ENCODE data around the gene BRWD1. TPM values are rescaled to one million over a fixed set of nuclear protein-coding genes. Genes with fewer than 3 reads are reported as not detected.

Gene BRWD1
- total RNA-seq, 2 donors from 2014 or later, result 43.2 to 83.8 TPM

GRCh38 chr21:39312112-39313041 is 1.1 kb downstream of the BRWD1 start:
- intact Hi-C loops (cut with DNase I), result loop anchor here (2.0 to 5.0 kb wide), 2 partner anchors 36 to 135 kb away; partner anchors contain the start of genes HMGN1 and LCA5L
- no peaks in the 10 kb centered on the region for H3K9me3 ChIP-seq
- H3K4me3 ChIP-seq, result peak overlapping the region; percentile 77 to 93
- H3K4me1 ChIP-seq (replicated peaks), result peaks cover 4% of the 10 kb centered on the region
- H3K27me3 ChIP-seq (replicated peaks; ENCODE audit: insufficient read depth), result no peaks in the 10 kb centered on the region
- no peaks in the 10 kb centered on the region for H3K36me3 ChIP-seq
- DNase-seq (ENCODE audit: low spot score), result peak; percentile 95
- WGBS, result 2% methylated on average over 43 of the region's 65 CpGs
- H3K27ac ChIP-seq, result peak overlapping the region; percentile 95 to 96
- TF ChIP-seq POLR2AphosphoS5 (IDR thresholded peaks at IDR 0.05) (peak; percentile 82), CTCF (IDR thresholded peaks at IDR 0.05) (no peak), POLR2A (IDR thresholded peaks at IDR 0.05) (peak; percentile 42)

GRCh38 chr21:39311164-39311563 is 2.3 kb downstream of the BRWD1 start:
- intact Hi-C loops (cut with DNase I), result loop anchor here (5.0 kb wide), 1 partner anchor 136 kb away; the partner anchor contains the start of gene LCA5L
- no peak for TF ChIP-seq POLR2A (IDR thresholded peaks at IDR 0.05)
- no peak for TF ChIP-seq CTCF (IDR thresholded peaks at IDR 0.05)
- no peak for TF ChIP-seq POLR2AphosphoS5 (IDR thresholded peaks at IDR 0.05)
- H3K4me3 ChIP-seq, result no peak overlapping the region
- no peaks in the 10 kb centered on the region for H3K36me3 ChIP-seq
- no peak for DNase-seq (ENCODE audit: low spot score)
- peaks cover 4% of the 10 kb centered on the region for H3K4me1 ChIP-seq (replicated peaks)
- H3K27ac ChIP-seq, result no peak overlapping the region
- H3K9me3 ChIP-seq, result no peaks in the 10 kb centered on the region
- 92% methylated on average over 7 of the region's 7 CpGs for WGBS
- no peaks in the 10 kb centered on the region for H3K27me3 ChIP-seq (replicated peaks; ENCODE audit: insufficient read depth)

GRCh38 chr21:39307466-39307865 is 6.0 kb downstream of the BRWD1 start:
- intact Hi-C loops (cut with DNase I), result no loop called here
- H3K27ac ChIP-seq, result no peak overlapping the region

GRCh38 chr21:39300587-39300986 is 12.8 kb downstream of the BRWD1 start:
- TF ChIP-seq POLR2A (IDR thresholded peaks at IDR 0.05) (no peak), CTCF (IDR thresholded peaks at IDR 0.05) (no peak), POLR2AphosphoS5 (IDR thresholded peaks at IDR 0.05) (no peak)
- Histone ChIP-seq H3K4me1 (replicated peaks) (no peaks in the 10 kb centered on the region), H3K9me3 (no peaks in the 10 kb centered on the region), H3K27ac (no peak overlapping the region), H3K36me3 (no peaks in the 10 kb centered on the region), H3K4me3 (no peak overlapping the region), H3K27me3 (replicated peaks; ENCODE audit: insufficient read depth) (no peaks in the 10 kb centered on the region)
- DNase-seq (ENCODE audit: low spot score), result no peak
- WGBS, result 98% methylated on average over 3 of the region's 3 CpGs
- intact Hi-C loops (cut with DNase I), result no loop called here

More at GRCh38 chr21:39307466-39307865, 6.0 kb downstream of the BRWD1 start:
- peaks cover 4% of the 10 kb centered on the region for H3K4me1 ChIP-seq (replicated peaks)
- H3K27me3 ChIP-seq (replicated peaks; ENCODE audit: insufficient read depth), result no peaks in the 10 kb centered on the region
- H3K9me3 ChIP-seq, result no peaks in the 10 kb centered on the region
- no peak overlapping the region for H3K4me3 ChIP-seq
- WGBS, result 86% methylated on average over 1 of the region's 1 CpG
- DNase-seq (ENCODE audit: low spot score), result no peak
- H3K36me3 ChIP-seq, result no peaks in the 10 kb centered on the region
- TF ChIP-seq CTCF (IDR thresholded peaks at IDR 0.05), result no peak
- no peak for TF ChIP-seq POLR2A (IDR thresholded peaks at IDR 0.05)
- no peak for TF ChIP-seq POLR2AphosphoS5 (IDR thresholded peaks at IDR 0.05)
